GM12875 (cell line): ENCODE measurements around the gene ILDR1.

ENCODE experiments used
- H3K4me3 ChIP-seq: one replicate; pipeline ENCODE4 v1.5.1; 2011; ENCODE audit warnings: low read depth, low read length, control low read depth
- TF ChIP-seq, protein P1 (sequence below): IDR thresholded peaks from 2 replicates; pipeline ENCODE4 v1.5.1; 2011; ENCODE audit warnings: low read depth, mild to moderate bottlenecking, control low read depth, inconsistent platforms, low read length, moderate library complexity, borderline replicate concordance; ENCODE audit not compliant: insufficient read depth

ILDR1 gene

GRCh38 chr3:122032531-122032930 lies 10.5 kb upstream of the ILDR1 start:
- TF ChIP-seq, protein P1, sequence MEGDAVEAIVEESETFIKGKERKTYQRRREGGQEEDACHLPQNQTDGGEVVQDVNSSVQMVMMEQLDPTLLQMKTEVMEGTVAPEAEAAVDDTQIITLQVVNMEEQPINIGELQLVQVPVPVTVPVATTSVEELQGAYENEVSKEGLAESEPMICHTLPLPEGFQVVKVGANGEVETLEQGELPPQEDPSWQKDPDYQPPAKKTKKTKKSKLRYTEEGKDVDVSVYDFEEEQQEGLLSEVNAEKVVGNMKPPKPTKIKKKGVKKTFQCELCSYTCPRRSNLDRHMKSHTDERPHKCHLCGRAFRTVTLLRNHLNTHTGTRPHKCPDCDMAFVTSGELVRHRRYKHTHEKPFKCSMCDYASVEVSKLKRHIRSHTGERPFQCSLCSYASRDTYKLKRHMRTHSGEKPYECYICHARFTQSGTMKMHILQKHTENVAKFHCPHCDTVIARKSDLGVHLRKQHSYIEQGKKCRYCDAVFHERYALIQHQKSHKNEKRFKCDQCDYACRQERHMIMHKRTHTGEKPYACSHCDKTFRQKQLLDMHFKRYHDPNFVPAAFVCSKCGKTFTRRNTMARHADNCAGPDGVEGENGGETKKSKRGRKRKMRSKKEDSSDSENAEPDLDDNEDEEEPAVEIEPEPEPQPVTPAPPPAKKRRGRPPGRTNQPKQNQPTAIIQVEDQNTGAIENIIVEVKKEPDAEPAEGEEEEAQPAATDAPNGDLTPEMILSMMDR = no peak
- no peak overlapping the region for H3K4me3 ChIP-seq

DNA sequence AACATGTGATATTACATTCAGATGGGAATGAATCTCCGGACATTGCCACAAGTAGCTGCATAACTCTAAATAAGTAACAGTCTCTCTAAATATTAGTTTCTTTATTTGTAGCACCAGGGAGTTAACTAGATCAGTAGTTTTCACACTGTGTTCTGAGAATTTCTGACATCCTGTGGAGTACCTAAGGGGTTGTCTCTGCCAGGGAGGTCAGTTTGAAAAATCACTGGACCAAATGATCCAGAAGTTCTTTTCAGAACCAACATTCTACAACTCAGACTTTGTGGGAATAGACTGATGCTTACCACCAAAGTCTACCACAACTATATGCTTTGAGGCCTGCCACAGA lies 9.0 kb upstream of the ILDR1 start:
- H3K4me3 ChIP-seq = no peak overlapping the region
- TF ChIP-seq, protein P1 = no peak

DNA sequence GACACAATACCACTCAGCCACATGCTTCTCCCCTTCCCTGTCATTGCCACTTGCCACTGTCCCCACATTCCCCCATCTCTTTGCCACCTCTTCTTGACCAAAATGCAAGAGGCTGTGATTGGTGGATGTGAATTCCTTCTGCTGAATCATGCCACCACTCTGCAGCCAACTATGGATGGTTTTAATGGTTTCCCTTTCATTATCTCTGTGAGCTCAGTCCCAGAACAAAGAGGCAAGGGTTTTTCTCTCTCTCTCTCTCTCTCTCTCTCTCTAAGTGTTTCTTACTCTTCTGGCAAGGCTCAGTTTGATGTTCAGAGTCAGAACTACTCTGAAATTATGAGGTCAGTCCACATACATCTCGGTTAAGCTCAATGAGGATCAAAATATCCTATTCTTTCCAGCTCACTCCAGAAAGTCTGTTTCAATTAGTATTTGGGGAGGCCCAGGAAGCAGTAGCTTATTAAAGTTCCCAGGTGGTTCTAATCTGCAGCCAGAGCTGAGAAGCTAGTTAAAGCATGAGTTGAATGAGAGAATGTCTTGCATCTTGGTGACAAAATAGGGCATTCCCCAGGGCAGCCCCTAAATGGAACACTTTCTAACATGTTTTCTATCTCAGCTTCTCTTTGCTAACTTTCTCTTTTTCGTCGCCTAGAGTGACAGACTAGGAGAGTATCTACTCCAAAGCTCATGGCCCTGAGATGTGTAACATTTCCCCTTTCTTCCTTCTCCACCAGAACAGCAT lies 8.5 kb upstream of the ILDR1 start:
- TF ChIP-seq, protein P1 = no peak
- peak overlapping the region; percentile 15 for H3K4me3 ChIP-seq

DNA sequence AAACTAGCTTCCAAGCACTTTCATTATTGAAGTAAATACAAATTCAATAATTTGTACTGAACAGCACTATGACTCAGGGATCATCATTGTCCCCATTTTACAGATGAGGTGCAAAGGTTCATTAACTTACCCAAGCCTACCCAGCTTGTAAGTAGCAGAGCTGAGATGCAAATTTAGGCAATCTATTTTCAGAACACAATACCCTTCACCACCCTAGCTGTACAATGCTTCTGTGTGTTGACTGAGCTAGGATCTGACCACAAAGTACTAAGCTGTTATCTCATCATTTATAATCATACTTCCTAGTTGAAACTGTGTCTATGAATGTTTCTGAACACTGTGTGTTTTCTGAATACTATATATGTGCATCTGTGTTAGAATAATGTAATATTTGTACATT lies 3.2 kb upstream of the ILDR1 start:
- TF ChIP-seq, protein P1 = no peak
- no peak overlapping the region for H3K4me3 ChIP-seq

DNA sequence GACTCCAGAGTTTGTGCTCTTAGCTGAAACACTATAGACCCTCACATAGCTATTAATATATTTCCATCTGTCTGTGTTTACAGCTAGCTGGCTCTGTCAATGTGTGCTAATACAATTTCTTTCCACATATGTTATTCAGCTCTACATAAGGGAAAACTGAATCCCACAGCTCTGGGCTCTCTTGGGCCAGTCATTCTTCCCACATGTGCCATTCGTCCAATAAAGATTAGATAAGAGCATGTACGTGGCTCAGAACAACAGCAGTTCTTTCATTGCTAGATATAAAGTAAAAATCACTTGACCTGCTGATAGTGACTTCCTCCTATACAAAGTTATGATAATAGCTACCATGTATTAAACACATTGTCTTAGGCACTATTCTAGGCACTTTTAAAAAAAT lies 2.8 kb upstream of the ILDR1 start:
- TF ChIP-seq, protein P1 = no peak
- no peak overlapping the region for H3K4me3 ChIP-seq

- no peak overlapping the region for H3K4me3 ChIP-seq
- TF ChIP-seq, protein P1 = 0 out of 2 replicates have a peak, but pooled peaks have one; percentile 11
Measured at GRCh38 chr3:122023335-122023910, 1.4 kb upstream of the ILDR1 start.

- TF ChIP-seq, protein P1 = no peak
- no peak overlapping the region for H3K4me3 ChIP-seq
Measured at GRCh38 chr3:122021037-122021436, 1.0 kb downstream of the ILDR1 start.
